H9 (cell line): Measurements from ENCODE around the gene HS6ST3. TPM values are rescaled to one million over a fixed set of nuclear protein-coding genes. Genes with fewer than 3 reads are reported as not detected.

Source experiments
- DNase-seq: peaks from one replicate; pipeline ENCODE4 v3.0.0-alpha.2; 2017
- H2AFZ ChIP-seq: one replicate; pipeline ENCODE4 v1.6.1; 2013; ENCODE audit warnings: mild to moderate bottlenecking, low read length, control low read depth, moderate library complexity
- H2AK5ac ChIP-seq: 2 replicates; pipeline ENCODE4 v1.6.1; 2013; ENCODE audit warnings: low read length, control low read depth, mixed read lengths; ENCODE audit not compliant: insufficient read length
- H2BK120ac ChIP-seq: one replicate; pipeline ENCODE4 v1.6.1; 2013; ENCODE audit warnings: low read depth, mild to moderate bottlenecking, low read length, control low read depth, inconsistent platforms; ENCODE audit not compliant: poor library complexity, severe bottlenecking
- H2BK12ac ChIP-seq: 2 replicates; pipeline ENCODE4 v1.6.1; 2013; ENCODE audit warnings: low read length, control low read depth, mixed read lengths, low read depth; ENCODE audit not compliant: insufficient read length
- H2BK15ac ChIP-seq: 2 replicates; pipeline ENCODE4 v1.6.1; 2013; ENCODE audit warnings: low read depth, low read length, control low read depth
- H2BK20ac ChIP-seq: one replicate; pipeline ENCODE4 v1.6.1; 2013; ENCODE audit warnings: low read depth, mild to moderate bottlenecking, low read length, control low read depth, inconsistent platforms; ENCODE audit not compliant: poor library complexity, severe bottlenecking
- H2BK5ac ChIP-seq: 2 replicates; pipeline ENCODE4 v1.6.1; 2013; ENCODE audit warnings: low read length, control low read depth, mixed read lengths; ENCODE audit not compliant: insufficient read length
- H3K14ac ChIP-seq: 2 replicates; pipeline ENCODE4 v1.6.1; 2013; ENCODE audit warnings: low read length, control low read depth; ENCODE audit not compliant: insufficient read depth
- H3K18ac ChIP-seq: 2 replicates; pipeline ENCODE4 v1.6.1; 2013; ENCODE audit warnings: low read depth, mild to moderate bottlenecking, mixed read lengths, low read length, control low read depth; ENCODE audit not compliant: insufficient read length
- H3K23ac ChIP-seq: 2 replicates; pipeline ENCODE4 v1.6.1; 2013; ENCODE audit warnings: low read length, control low read depth, mixed read lengths, low read depth; ENCODE audit not compliant: insufficient read length
- H3K23me2 ChIP-seq: 2 replicates; pipeline ENCODE4 v1.6.1; 2013; ENCODE audit warnings: low read depth, mild to moderate bottlenecking, mixed read lengths, low read length, control low read depth; ENCODE audit not compliant: insufficient read length, poor library complexity, severe bottlenecking
- H3K27ac ChIP-seq: 2 replicates; pipeline ENCODE4 v1.5.1; 2013; ENCODE audit warnings: low read length, control low read depth, mixed read lengths, low read depth; ENCODE audit not compliant: insufficient read length
- H3K27me3 ChIP-seq: 2 replicates; pipeline ENCODE4 v1.6.1; 2013; ENCODE audit warnings: low read length, control low read depth, inconsistent platforms; ENCODE audit not compliant: insufficient read depth
- H3K4ac ChIP-seq: 2 replicates; pipeline ENCODE4 v1.6.1; 2013; ENCODE audit warnings: low read depth, mild to moderate bottlenecking, control low read depth, inconsistent platforms, low read length, moderate library complexity
- H3K4me1 ChIP-seq: 2 replicates; pipeline ENCODE4 v1.6.1; 2013; ENCODE audit warnings: low read length, control low read depth, inconsistent platforms; ENCODE audit not compliant: insufficient read depth
- H3K4me2 ChIP-seq: 2 replicates; pipeline ENCODE4 v1.6.1; 2013; ENCODE audit warnings: low read length, control low read depth, mixed read lengths; ENCODE audit not compliant: insufficient read length, insufficient read depth
- H3K56ac ChIP-seq: 2 replicates; pipeline ENCODE4 v1.6.1; 2013; ENCODE audit warnings: low read depth, mild to moderate bottlenecking, mixed read lengths, low read length, control low read depth; ENCODE audit not compliant: insufficient read length
- H3K79me1 ChIP-seq: 2 replicates; pipeline ENCODE4 v1.6.1; 2013; ENCODE audit warnings: low read depth, mild to moderate bottlenecking, moderate library complexity, low read length, control low read depth, inconsistent platforms; ENCODE audit not compliant: insufficient read depth, poor library complexity, severe bottlenecking
- H3K79me2 ChIP-seq: 2 replicates; pipeline ENCODE4 v1.6.1; 2013; ENCODE audit warnings: low read length, control low read depth, inconsistent platforms; ENCODE audit not compliant: insufficient read depth
- H3K9ac ChIP-seq: 2 replicates; pipeline ENCODE4 v1.6.1; 2013; ENCODE audit warnings: low read length, control low read depth, mixed read lengths; ENCODE audit not compliant: insufficient read length; ENCODE audit errors: extremely low read depth
- H3K9me3 ChIP-seq: one replicate; pipeline ENCODE4 v1.6.1; 2013; ENCODE audit warnings: low read depth, low read length, inconsistent platforms; ENCODE audit not compliant: control insufficient read depth
- H3T11ph ChIP-seq: one replicate; pipeline ENCODE4 v1.6.1; 2013; ENCODE audit warnings: mild to moderate bottlenecking, low read length, control low read depth, inconsistent platforms
- H4K20me1 ChIP-seq: one replicate; pipeline ENCODE4 v1.6.1; 2013; ENCODE audit not compliant: control insufficient read depth, insufficient read length, insufficient read depth
- H4K5ac ChIP-seq: 2 replicates; pipeline ENCODE4 v1.6.1; 2013; ENCODE audit warnings: low read depth, mild to moderate bottlenecking, mixed read lengths, low read length, control low read depth; ENCODE audit not compliant: insufficient read length
- H4K8ac ChIP-seq: replicated peaks from 2 replicates; pipeline ENCODE4 v1.6.1; 2013; ENCODE audit warnings: low read length, control low read depth, mixed read lengths, low read depth; ENCODE audit not compliant: insufficient read length
- H4K91ac ChIP-seq: 2 replicates; pipeline ENCODE4 v1.6.1; 2013; ENCODE audit warnings: low read depth, mild to moderate bottlenecking, moderate library complexity, mixed read lengths, low read length, control low read depth; ENCODE audit not compliant: insufficient read length
- H3K27ac Mint-ChIP-seq, 3 experiments: 2 replicates in 2 of 3; 3 replicates in 1 of 3; pipeline ENCODE4 v1.8.0; 2020 to 2021; ENCODE audit warnings: mixed read lengths in 3 of 3, mild to moderate bottlenecking in 1 of 3, moderate library complexity in 1 of 3
- H3K27me3 Mint-ChIP-seq: 2 replicates; pipeline ENCODE4 v1.8.0; 2021; ENCODE audit warnings: low read depth, mild to moderate bottlenecking, moderate library complexity, mixed read lengths
- H3K36me3 Mint-ChIP-seq, 3 experiments: 2 replicates in 2 of 3; 3 replicates in 1 of 3; pipeline ENCODE4 v1.8.0; 2020 to 2021; ENCODE audit warnings: low read depth in 3 of 3, mixed read lengths in 3 of 3; ENCODE audit not compliant: insufficient read depth in 1 of 3
- H3K4me1 Mint-ChIP-seq, 2 experiments: 2 replicates each; pipeline ENCODE4 v1.8.0; 2020; ENCODE audit warnings: mixed read lengths in 2 of 2
- H3K4me3 Mint-ChIP-seq, 2 experiments: 2 replicates in 1 of 2; 3 replicates in 1 of 2; pipeline ENCODE4 v1.8.0; 2020 to 2021; ENCODE audit warnings: mild to moderate bottlenecking in 2 of 2, mixed read lengths in 2 of 2, moderate library complexity in 1 of 2
- H3K9me3 Mint-ChIP-seq, 2 experiments: 2 replicates in 1 of 2; 3 replicates in 1 of 2; pipeline ENCODE4 v1.8.0; 2020; ENCODE audit warnings: mild to moderate bottlenecking in 2 of 2, mixed read lengths in 2 of 2, moderate library complexity in 1 of 2
- total RNA-seq: library from RNA; stranded (reverse); gene quantifications from 2 replicates; pipeline ENCODE4 v1.2.1, GENCODE V29; 2021
- TF ChIP-seq, protein P1 (sequence below): fragments of 200-600 bp; sonication (generic); conservative IDR thresholded peaks from 3 replicates; pipeline ENCODE4 v1.8.0; 2021; ENCODE audit warnings: antibody characterized with exemption, mild to moderate bottlenecking

The HS6ST3 gene
- total RNA-seq, 1 experiment from 2014 or later: 0.44 TPM

DNA sequence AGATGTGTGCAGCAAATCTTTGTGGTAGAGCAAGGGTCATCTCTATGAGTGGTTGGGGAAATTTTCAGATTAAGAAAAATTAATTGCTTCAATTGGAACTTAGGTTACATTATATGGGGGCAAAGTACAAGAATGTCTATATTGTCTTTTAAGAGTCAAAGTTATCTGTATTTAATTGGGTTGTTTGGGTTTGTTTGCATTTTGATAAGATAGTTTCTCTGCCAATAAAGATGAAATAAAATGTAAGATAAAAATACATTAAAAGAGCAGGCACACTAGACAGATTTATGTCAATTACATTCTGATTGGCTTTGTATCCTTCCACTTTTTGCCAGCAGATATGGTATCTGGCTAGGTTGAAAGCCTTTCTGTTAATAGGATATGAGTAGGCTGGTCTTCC is 587.1 kb downstream of the HS6ST3 start:
- H3K9me3 ChIP-seq: no peaks in the 10 kb centered on the region
- H3K9ac ChIP-seq: no peak overlapping the region
- no peak overlapping the region for H2BK5ac ChIP-seq
- no peak overlapping the region for H2AFZ ChIP-seq
- H3K18ac ChIP-seq: no peak overlapping the region
- H3K27me3 Mint-ChIP-seq: no peaks in the 10 kb centered on the region
- no peak overlapping the region for H3K56ac ChIP-seq
- peaks cover 3 to 6% of the 10 kb centered on the region in 2 experiments; a peak in 1 of 4 replicates for H3K4me1 Mint-ChIP-seq
- H3K27me3 ChIP-seq: no peaks in the 10 kb centered on the region
- H3K23me2 ChIP-seq: no peaks in the 10 kb centered on the region
- H3K14ac ChIP-seq: no peak overlapping the region
- H3K27ac Mint-ChIP-seq: no peak overlapping the region
- TF ChIP-seq, protein P1, sequence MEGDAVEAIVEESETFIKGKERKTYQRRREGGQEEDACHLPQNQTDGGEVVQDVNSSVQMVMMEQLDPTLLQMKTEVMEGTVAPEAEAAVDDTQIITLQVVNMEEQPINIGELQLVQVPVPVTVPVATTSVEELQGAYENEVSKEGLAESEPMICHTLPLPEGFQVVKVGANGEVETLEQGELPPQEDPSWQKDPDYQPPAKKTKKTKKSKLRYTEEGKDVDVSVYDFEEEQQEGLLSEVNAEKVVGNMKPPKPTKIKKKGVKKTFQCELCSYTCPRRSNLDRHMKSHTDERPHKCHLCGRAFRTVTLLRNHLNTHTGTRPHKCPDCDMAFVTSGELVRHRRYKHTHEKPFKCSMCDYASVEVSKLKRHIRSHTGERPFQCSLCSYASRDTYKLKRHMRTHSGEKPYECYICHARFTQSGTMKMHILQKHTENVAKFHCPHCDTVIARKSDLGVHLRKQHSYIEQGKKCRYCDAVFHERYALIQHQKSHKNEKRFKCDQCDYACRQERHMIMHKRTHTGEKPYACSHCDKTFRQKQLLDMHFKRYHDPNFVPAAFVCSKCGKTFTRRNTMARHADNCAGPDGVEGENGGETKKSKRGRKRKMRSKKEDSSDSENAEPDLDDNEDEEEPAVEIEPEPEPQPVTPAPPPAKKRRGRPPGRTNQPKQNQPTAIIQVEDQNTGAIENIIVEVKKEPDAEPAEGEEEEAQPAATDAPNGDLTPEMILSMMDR: no peak
- H3T11ph ChIP-seq: no peak overlapping the region
- no peak overlapping the region for H4K5ac ChIP-seq
- H3K4ac ChIP-seq: no peak overlapping the region
- DNase-seq: no peak
- H3K79me2 ChIP-seq: no peaks in the 10 kb centered on the region
- H4K91ac ChIP-seq: no peak overlapping the region
- H2BK15ac ChIP-seq: no peak overlapping the region
- H3K4me2 ChIP-seq: no peak overlapping the region
- peaks cover 0 to 3% of the 10 kb centered on the region in 2 experiments; a peak in 3 of 5 replicates for H3K9me3 Mint-ChIP-seq
- H3K23ac ChIP-seq: no peak overlapping the region
- no peaks in the 10 kb centered on the region for H3K79me1 ChIP-seq
- no peaks in the 10 kb centered on the region; the same call in 1 of the 2 replicates for H3K4me1 ChIP-seq
- no peak overlapping the region for H3K4me3 Mint-ChIP-seq
- H3K27ac ChIP-seq: no peak overlapping the region
- H2BK12ac ChIP-seq: no peak overlapping the region
- H2BK20ac ChIP-seq: no peak overlapping the region
- H4K20me1 ChIP-seq: no peaks in the 10 kb centered on the region
- no peak overlapping the region for H4K8ac ChIP-seq
- H2BK120ac ChIP-seq: no peak overlapping the region
- H3K36me3 Mint-ChIP-seq: peaks cover 0 to 2% (median 0%) of the 10 kb centered on the region in 3 experiments; a peak in 1 of 7 replicates
- H2AK5ac ChIP-seq: no peak overlapping the region
